Lower lobe of right lung (tissue), 2 donors: ENCODE measurements around the gene KCNK13. TPM values are rescaled to one million over a fixed set of nuclear protein-coding genes. Genes with fewer than 3 reads are reported as not detected.
"Not testable (repeated sequence)": the region's sequence is repeated elsewhere in the genome, so short reads cannot be mapped to it uniquely, and the experiment has no call there.

ENCODE experiments used
- ATAC-seq, 2 donors: fragments of 200-7000 bp; cut with Tn5 transposase; one replicate each; pipeline ENCODE4 v1.9.1; 2020 to 2022; ENCODE audit warnings: mild to moderate bottlenecking in 2 of 2, moderate library complexity in 2 of 2
- DNase-seq: peaks from one replicate; pipeline ENCODE4 v3.0.0-alpha.2; 2020
- H3K27ac ChIP-seq: fragments of 200-600 bp; one replicate; pipeline ENCODE4 v1.8.0; 2022
- H3K27me3 ChIP-seq: fragments of 200-600 bp; one replicate; pipeline ENCODE4 v1.8.0; 2022; ENCODE audit warnings: low read depth
- H3K36me3 ChIP-seq: fragments of 200-600 bp; one replicate; pipeline ENCODE4 v1.8.0; 2022; ENCODE audit warnings: mild to moderate bottlenecking
- H3K4me1 ChIP-seq: fragments of 200-600 bp; one replicate; pipeline ENCODE4 v1.8.0; 2022
- H3K4me3 ChIP-seq: fragments of 200-600 bp; one replicate; pipeline ENCODE4 v1.8.0; 2022; ENCODE audit warnings: mild to moderate bottlenecking
- H3K9me3 ChIP-seq: fragments of 200-600 bp; one replicate; pipeline ENCODE4 v1.8.0; 2022
- CTCF ChIP-seq: fragments of 200-600 bp; IDR thresholded peaks from one replicate; pipeline ENCODE4 v1.8.0; 2022; ENCODE audit warnings: antibody characterized with exemption, mild to moderate bottlenecking
- intact Hi-C: fragments of 100-400 bp; cut with DNase I; formaldehyde crosslinking; loops from one replicate; pipeline ENCODE4 v1.11.0; 2022
- total RNA-seq: library from RNA; stranded (reverse); fragmentation: NEBNext Ultra II Directional; extraction: Animal tissue kit (Norgen Biotek cat#: 25700); gene quantifications from one replicate; pipeline ENCODE4 v1.2.1, GENCODE V29; 2021
- donor health status: DM: no; HTN: yes; CAD: no; lungs with severe emphysema.

The KCNK13 gene
- total RNA-seq, 1 donor from 2014 or later, result 1.2 TPM

- ATAC-seq, result peak in 1 of 2 donors; percentile 26
Observed at GRCh38 chr14:90193925-90194324, 132.1 kb downstream of the KCNK13 start.

GRCh38 chr14:90194706-90195105 lies 132.9 kb downstream of the KCNK13 start:
- H3K27me3 ChIP-seq, result peaks cover 9% of the 10 kb centered on the region
- H3K4me1 ChIP-seq, result no peaks in the 10 kb centered on the region
- intact Hi-C loops, result no loop called here
- no peaks in the 10 kb centered on the region for H3K36me3 ChIP-seq
- DNase-seq (no peak), ATAC-seq (no peak)
- TF ChIP-seq CTCF, result no peak
- H3K27ac ChIP-seq, result no peak overlapping the region
- H3K4me3 ChIP-seq, result no peak overlapping the region
- H3K9me3 ChIP-seq, result no peaks in the 10 kb centered on the region

More at GRCh38 chr14:90193925-90194324, 132.1 kb downstream of the KCNK13 start:
- peak; percentile 37 for TF ChIP-seq CTCF
- Histone ChIP-seq H3K36me3 (no peaks in the 10 kb centered on the region), H3K4me1 (no peaks in the 10 kb centered on the region), H3K4me3 (no peak overlapping the region), H3K27me3 (peaks cover 9% of the 10 kb centered on the region), H3K9me3 (no peaks in the 10 kb centered on the region), H3K27ac (no peak overlapping the region)
- no peak for DNase-seq
- intact Hi-C loops, result no loop called here

- Histone ChIP-seq H3K27me3 (peaks cover 9% of the 10 kb centered on the region), H3K27ac (no peak overlapping the region), H3K4me3 (no peak overlapping the region), H3K36me3 (no peaks in the 10 kb centered on the region), H3K4me1 (no peaks in the 10 kb centered on the region), H3K9me3 (no peaks in the 10 kb centered on the region)
- intact Hi-C loops, result no loop called here
- TF ChIP-seq CTCF, result no peak
- DNase-seq (no peak), ATAC-seq (no peak)
Observed at GRCh38 chr14:90198541-90199060, 136.8 kb downstream of the KCNK13 start.

DNA sequence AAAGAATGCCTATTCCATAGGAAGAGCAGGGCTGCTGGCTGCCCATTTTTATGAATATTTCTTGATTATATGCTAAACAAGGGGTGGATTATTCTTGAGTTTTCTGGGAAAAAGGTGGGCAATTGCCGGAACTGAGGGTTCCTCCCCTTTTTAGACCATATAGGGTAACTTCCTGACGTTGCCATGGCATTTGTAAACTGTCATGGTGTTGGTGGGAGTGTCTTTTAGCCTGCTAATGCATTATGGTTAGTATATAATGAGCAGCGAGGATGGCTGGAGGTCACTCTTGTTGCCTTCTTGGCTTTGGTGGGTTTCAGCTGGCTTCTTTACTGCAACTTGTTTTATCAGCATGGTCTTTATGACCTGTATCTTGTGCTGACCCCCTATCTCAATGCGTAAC lies 138.8 kb downstream of the KCNK13 start:
- H3K9me3 ChIP-seq, H3K4me1 ChIP-seq, H3K4me3 ChIP-seq, DNase-seq, H3K27me3 ChIP-seq, intact Hi-C loops, H3K27ac ChIP-seq, ATAC-seq, H3K36me3 ChIP-seq: not testable (repeated sequence)

DNA sequence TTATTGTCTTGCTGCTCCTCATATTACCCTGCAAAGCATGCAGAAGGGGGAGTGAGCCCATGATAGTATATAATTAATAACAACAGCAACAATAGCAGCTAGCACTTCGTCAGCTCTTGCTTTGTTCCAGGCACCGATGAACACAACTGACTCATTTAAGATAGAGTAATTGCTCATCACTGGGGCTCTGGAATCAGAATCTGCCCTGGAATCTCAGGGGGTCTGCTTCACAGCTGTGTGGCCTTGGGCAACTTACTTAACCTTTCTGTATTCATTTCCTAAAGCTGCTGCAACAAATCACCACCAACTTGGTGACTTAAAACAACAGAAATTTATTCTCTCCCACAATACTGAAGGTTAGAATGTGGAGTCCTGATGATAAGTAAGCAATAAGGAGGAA lies 139.6 kb downstream of the KCNK13 start:
- Histone ChIP-seq H3K36me3 (no peaks in the 10 kb centered on the region), H3K27me3 (peaks cover 9% of the 10 kb centered on the region), H3K9me3 (no peaks in the 10 kb centered on the region), H3K4me1 (no peaks in the 10 kb centered on the region), H3K4me3 (no peak overlapping the region), H3K27ac (no peak overlapping the region)
- intact Hi-C loops, result no loop called here
- no peak for ATAC-seq
- no peak for TF ChIP-seq CTCF
- no peak for DNase-seq

GRCh38 chr14:90204516-90204915 lies 142.7 kb downstream of the KCNK13 start:
- Histone ChIP-seq H3K4me1 (no peaks in the 10 kb centered on the region), H3K27me3 (no peaks in the 10 kb centered on the region), H3K4me3 (no peak overlapping the region), H3K27ac (no peak overlapping the region), H3K36me3 (no peaks in the 10 kb centered on the region), H3K9me3 (no peaks in the 10 kb centered on the region)
- intact Hi-C loops, result no loop called here
- TF ChIP-seq CTCF, result no peak
- ATAC-seq, result no peak
- DNase-seq, result no peak
